Neural cell (in vitro differentiated cells): ENCODE data around the gene FCGR1A. TPM values are rescaled to one million over a fixed set of nuclear protein-coding genes. Genes with fewer than 3 reads are reported as not detected.
A peak's percentile ranks its signal among the peaks of the same experiment; 100 is the strongest.
"Not testable (repeated sequence)": the region's sequence is repeated elsewhere in the genome, so short reads cannot be mapped to it uniquely, and the experiment has no call there.

ENCODE experiments used
- H2AFZ ChIP-seq: fragments of 200-600, 300-800 bp; sonication (generic), shearing (Covaris generic); 2 replicates; pipeline ENCODE4 v1.6.0; 2014; ENCODE audit warnings: low read depth, mild to moderate bottlenecking, antibody characterized with exemption, low read length, moderate library complexity
- H3F3A ChIP-seq: fragments of 200-600 bp; shearing (Covaris generic); 2 replicates; pipeline ENCODE4 v1.6.1; 2016; ENCODE audit warnings: mild to moderate bottlenecking, moderate library complexity, mixed read lengths, antibody characterized with exemption, low read length; ENCODE audit not compliant: insufficient read depth, poor library complexity, severe bottlenecking
- H3K27ac ChIP-seq: fragments of 200-600, 300-800 bp; sonication (generic), shearing (Covaris generic); 2 replicates; pipeline ENCODE4 v1.5.1; 2014; ENCODE audit warnings: mild to moderate bottlenecking, low read length, moderate library complexity
- H3K27me3 ChIP-seq: fragments of 300-800, 200-600 bp; sonication (generic), shearing (Covaris generic); 2 replicates; pipeline ENCODE4 v1.6.0; 2014; ENCODE audit warnings: mild to moderate bottlenecking, low read depth, low read length, moderate library complexity; ENCODE audit not compliant: insufficient read depth
- H3K36me3 ChIP-seq: fragments of 300-800, 200-600 bp; sonication (generic), shearing (Covaris generic); 2 replicates; pipeline ENCODE4 v1.5.1; 2014; ENCODE audit warnings: mild to moderate bottlenecking, antibody characterized with exemption, low read length, moderate library complexity; ENCODE audit not compliant: insufficient read depth
- H3K4me2 ChIP-seq: fragments of 300-800, 200-600 bp; sonication (generic), shearing (Covaris generic); 2 replicates; pipeline ENCODE4 v1.6.0; 2014; ENCODE audit warnings: mild to moderate bottlenecking, low read length
- H3K4me3 ChIP-seq: fragments of 300-800, 200-600 bp; sonication (generic), shearing (Covaris generic); 2 replicates; pipeline ENCODE4 v1.5.1; 2014; ENCODE audit warnings: mild to moderate bottlenecking, low read length, moderate library complexity
- H3K79me2 ChIP-seq: fragments of 200-600 bp; shearing (Covaris generic); replicated peaks from 2 replicates; pipeline ENCODE4 v1.6.0; 2014; ENCODE audit warnings: mild to moderate bottlenecking, low read length, moderate library complexity; ENCODE audit not compliant: insufficient read depth
- H3K9ac ChIP-seq: fragments of 300-800, 200-600 bp; sonication (generic), shearing (Covaris generic); 2 replicates; pipeline ENCODE4 v1.6.1; 2016; ENCODE audit warnings: mild to moderate bottlenecking, low read length, mixed read lengths
- H3K9me2 ChIP-seq: fragments of 200-600 bp; shearing (Covaris generic); 2 replicates; pipeline ENCODE4 v1.6.1; 2016; ENCODE audit warnings: mild to moderate bottlenecking, low read length, mixed read lengths; ENCODE audit not compliant: insufficient read depth
- H3K9me3 ChIP-seq: fragments of 200-600, 300-800 bp; sonication (generic), shearing (Covaris generic); 2 replicates; pipeline ENCODE4 v1.6.1; 2016; ENCODE audit warnings: mild to moderate bottlenecking, mixed run types, low read length, moderate library complexity, mixed read lengths
- H4K20me1 ChIP-seq: fragments of 200-600 bp; shearing (Covaris generic); 2 replicates; pipeline ENCODE4 v1.6.1; 2016; ENCODE audit warnings: mild to moderate bottlenecking, mixed run types; ENCODE audit not compliant: insufficient read depth
- MXI1 ChIP-seq: fragments of 450-650 bp; conservative IDR thresholded peaks from 2 replicates; pipeline ENCODE4 v1.6.1; 2014; ENCODE audit warnings: antibody characterized with exemption, mild to moderate bottlenecking; ENCODE audit not compliant: poor library complexity, severe bottlenecking
- POLR2AphosphoS5 ChIP-seq: IDR thresholded peaks from 2 replicates; pipeline ENCODE4 v1.6.1; 2012
- polyA plus RNA-seq: library from polyadenylated mRNA; depleted of rRNA; stranded (reverse); fragments of >200 nt; gene quantifications from 2 replicates; pipeline ENCODE4 v1.2.3, GENCODE V29; 2014

FCGR1A gene
- polyA plus RNA-seq, 1 donor from 2014 or later = not detected

GRCh38 chr1:149812893-149813801 is 30.7 kb downstream of the FCGR1A start:
- not testable (repeated sequence) for H3K79me2 ChIP-seq, H4K20me1 ChIP-seq, H3K4me2 ChIP-seq, H3F3A ChIP-seq, H3K27ac ChIP-seq, H3K36me3 ChIP-seq, H3K27me3 ChIP-seq, H3K9me3 ChIP-seq, H2AFZ ChIP-seq, H3K9me2 ChIP-seq
- Histone ChIP-seq H3K4me3 (peak overlapping the region; percentile 63), H3K9ac (peak overlapping the region; percentile 34)
- peak; percentile 75 for TF ChIP-seq POLR2AphosphoS5
- peak; percentile 24 for TF ChIP-seq MXI1

GRCh38 chr1:149820387-149820786 is 37.9 kb downstream of the FCGR1A start:
- H3K4me2 ChIP-seq, H2AFZ ChIP-seq, H3K9me3 ChIP-seq, H3K79me2 ChIP-seq, H3K36me3 ChIP-seq, H3K27me3 ChIP-seq, H3F3A ChIP-seq, H3K9ac ChIP-seq, H4K20me1 ChIP-seq, H3K9me2 ChIP-seq, H3K27ac ChIP-seq, H3K4me3 ChIP-seq: not testable (repeated sequence)

GRCh38 chr1:149826555-149826954 is 44.1 kb downstream of the FCGR1A start:
- H3K27me3 ChIP-seq, H3K9me2 ChIP-seq, H2AFZ ChIP-seq, H3F3A ChIP-seq, H3K9me3 ChIP-seq, H4K20me1 ChIP-seq, H3K4me3 ChIP-seq, H3K79me2 ChIP-seq, H3K9ac ChIP-seq, H3K27ac ChIP-seq, H3K36me3 ChIP-seq, H3K4me2 ChIP-seq: not testable (repeated sequence)

GRCh38 chr1:149831764-149832315 is 49.3 kb downstream of the FCGR1A start:
- H3K9me2 ChIP-seq, H3K4me3 ChIP-seq, H3K36me3 ChIP-seq, H3K4me2 ChIP-seq, H3K9me3 ChIP-seq, H3K27ac ChIP-seq, H3F3A ChIP-seq, H3K9ac ChIP-seq, H3K27me3 ChIP-seq, H2AFZ ChIP-seq, H4K20me1 ChIP-seq, H3K79me2 ChIP-seq: not testable (repeated sequence)

GRCh38 chr1:149832316-149833126 is 50.0 kb downstream of the FCGR1A start:
- not testable (repeated sequence) for H3K79me2 ChIP-seq, H3K4me2 ChIP-seq, H3K9ac ChIP-seq, H4K20me1 ChIP-seq, H3K36me3 ChIP-seq, H3K9me2 ChIP-seq, H3K4me3 ChIP-seq, H2AFZ ChIP-seq, H3K27me3 ChIP-seq, H3K27ac ChIP-seq, H3K9me3 ChIP-seq, H3F3A ChIP-seq

- H3K36me3 ChIP-seq, H3K4me3 ChIP-seq, H3K79me2 ChIP-seq, H3K9ac ChIP-seq, H2AFZ ChIP-seq, H3F3A ChIP-seq, H3K4me2 ChIP-seq, H3K27ac ChIP-seq, H3K9me3 ChIP-seq, H3K27me3 ChIP-seq, H3K9me2 ChIP-seq, H4K20me1 ChIP-seq: not testable (repeated sequence)
Observed at GRCh38 chr1:149833144-149833543, 50.6 kb downstream of the FCGR1A start.

- not testable (repeated sequence) for H3K9ac ChIP-seq, H3K27me3 ChIP-seq, H2AFZ ChIP-seq, H3K27ac ChIP-seq, H3K4me3 ChIP-seq, H3F3A ChIP-seq, H3K4me2 ChIP-seq, H3K9me3 ChIP-seq, H3K36me3 ChIP-seq, H4K20me1 ChIP-seq, H3K9me2 ChIP-seq
- H3K79me2 ChIP-seq = peaks cover 27% of the 10 kb centered on the region
Observed at GRCh38 chr1:149841149-149841548, 58.7 kb downstream of the FCGR1A start.
